GM12864 (cell line): ENCODE data around the gene NTN1.

ENCODE experiments used
- DNase-seq: peaks from one replicate; pipeline ENCODE4 v3.0.0-alpha.2; 2011; ENCODE audit warnings: low read depth
- H3K4me3 ChIP-seq: 2 replicates; pipeline ENCODE4 v1.5.1; 2011; ENCODE audit warnings: mild to moderate bottlenecking, low read depth, low read length, control low read depth
- CTCF ChIP-seq: IDR thresholded peaks from 2 replicates; pipeline ENCODE4 v1.5.1; 2011; ENCODE audit warnings: low read depth, mild to moderate bottlenecking, moderate library complexity, low read length, control low read depth, inconsistent platforms; ENCODE audit errors: missing control alignments

The NTN1 gene

DNA sequence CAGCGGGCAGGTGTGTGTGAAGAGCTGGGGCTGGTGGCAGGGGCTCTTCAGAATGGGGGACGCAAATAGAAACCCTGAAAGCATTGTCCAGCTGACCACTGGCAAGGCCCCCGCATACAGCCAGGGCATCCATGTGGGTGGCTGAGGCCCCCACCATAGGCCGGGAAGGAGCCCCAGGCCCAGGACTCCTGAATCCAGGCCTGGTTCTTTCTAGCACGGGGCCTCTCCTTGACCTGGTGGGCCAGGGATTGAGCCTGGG lies 200.5 kb downstream of the NTN1 start:
- TF ChIP-seq CTCF: no peak

DNA sequence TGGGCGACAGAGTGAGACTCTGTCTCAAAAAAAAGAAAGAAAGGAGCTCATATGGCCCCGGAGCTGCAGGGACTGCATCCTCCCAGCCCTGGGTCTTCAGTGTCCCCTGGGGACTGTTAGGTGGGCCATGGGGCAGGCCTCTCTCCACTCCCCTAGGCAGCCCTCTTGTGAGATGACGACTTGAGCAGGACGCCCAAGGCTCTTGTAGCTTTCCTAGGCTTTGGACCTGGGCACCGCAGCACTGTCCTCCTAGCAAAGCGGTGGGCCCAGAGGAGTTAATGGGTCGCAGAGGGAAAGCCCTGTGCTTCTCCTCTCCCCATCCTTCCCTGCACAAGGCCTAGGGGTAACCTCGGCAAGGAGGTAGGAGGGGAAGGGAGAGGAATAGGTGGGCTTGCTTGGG lies 202.2 kb downstream of the NTN1 start:
- no peak overlapping the region for H3K4me3 ChIP-seq
- TF ChIP-seq CTCF: no peak
- no peak for DNase-seq

More for the DNA sequence above, 200.5 kb downstream of the NTN1 start:
- H3K4me3 ChIP-seq: no peak overlapping the region
- no peak for DNase-seq

DNA sequence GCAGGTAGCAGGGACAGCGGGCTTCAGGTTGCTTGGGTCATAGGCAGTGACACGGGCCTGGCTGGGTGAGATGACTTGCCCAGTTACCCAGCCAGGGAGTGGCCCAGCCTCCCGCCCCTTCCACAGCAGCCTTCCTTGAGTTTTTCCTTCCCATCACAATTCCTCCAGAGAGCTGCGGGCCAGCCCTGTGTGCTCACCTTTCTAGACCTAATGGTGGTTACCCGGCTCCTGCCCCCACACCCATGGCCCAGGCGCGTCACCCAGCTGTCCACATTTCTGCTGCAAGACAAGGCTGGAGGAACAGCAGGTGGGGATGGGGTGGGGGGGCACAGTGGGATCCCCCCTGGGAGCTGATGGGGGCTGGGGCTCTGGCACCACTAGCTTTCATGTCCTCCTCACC lies 203.2 kb downstream of the NTN1 start:
- H3K4me3 ChIP-seq: no peak overlapping the region
- DNase-seq: no peak
- TF ChIP-seq CTCF: no peak

DNA sequence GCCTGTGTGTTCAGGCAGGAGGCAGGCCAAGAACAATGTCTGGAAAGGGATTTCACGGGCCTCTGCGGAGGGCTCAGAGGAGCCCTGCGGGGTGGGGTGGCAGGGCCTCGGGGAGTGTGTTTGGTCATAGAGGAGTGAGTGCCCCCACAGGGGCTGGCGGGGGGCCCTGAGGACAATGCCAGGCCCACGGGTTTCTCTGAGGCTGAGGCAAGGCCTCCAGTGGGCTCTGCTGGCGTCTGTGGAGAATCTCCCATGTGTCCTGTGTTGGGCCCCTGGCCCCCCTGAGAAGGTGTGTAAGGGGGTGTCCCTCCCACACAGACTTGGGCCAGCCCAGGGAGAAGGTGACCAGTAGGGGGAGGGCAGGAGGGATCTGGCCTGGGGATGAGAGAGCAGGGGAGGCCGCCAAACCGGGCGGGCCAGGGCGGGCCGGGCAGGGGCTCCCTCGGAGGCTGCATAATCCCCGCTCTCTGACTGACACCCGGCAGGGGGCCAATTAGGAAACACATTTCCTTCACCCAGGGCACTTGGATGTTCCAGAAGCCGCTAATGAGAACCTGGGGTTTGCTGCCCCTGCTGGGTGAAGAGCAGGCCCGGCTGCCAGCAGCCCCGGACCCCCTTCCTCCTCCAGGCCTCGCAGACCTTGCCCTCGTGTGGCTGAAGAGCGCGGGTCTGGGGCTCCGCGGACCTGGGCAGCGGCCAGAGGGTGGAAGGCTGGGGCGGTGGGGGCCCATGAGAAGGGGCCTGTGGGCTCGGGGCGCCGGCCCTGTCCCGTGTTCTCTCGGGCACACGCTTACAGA lies 204.2 kb downstream of the NTN1 start:
- no peak for TF ChIP-seq CTCF
- DNase-seq: no peak
- H3K4me3 ChIP-seq: no peak overlapping the region

DNA sequence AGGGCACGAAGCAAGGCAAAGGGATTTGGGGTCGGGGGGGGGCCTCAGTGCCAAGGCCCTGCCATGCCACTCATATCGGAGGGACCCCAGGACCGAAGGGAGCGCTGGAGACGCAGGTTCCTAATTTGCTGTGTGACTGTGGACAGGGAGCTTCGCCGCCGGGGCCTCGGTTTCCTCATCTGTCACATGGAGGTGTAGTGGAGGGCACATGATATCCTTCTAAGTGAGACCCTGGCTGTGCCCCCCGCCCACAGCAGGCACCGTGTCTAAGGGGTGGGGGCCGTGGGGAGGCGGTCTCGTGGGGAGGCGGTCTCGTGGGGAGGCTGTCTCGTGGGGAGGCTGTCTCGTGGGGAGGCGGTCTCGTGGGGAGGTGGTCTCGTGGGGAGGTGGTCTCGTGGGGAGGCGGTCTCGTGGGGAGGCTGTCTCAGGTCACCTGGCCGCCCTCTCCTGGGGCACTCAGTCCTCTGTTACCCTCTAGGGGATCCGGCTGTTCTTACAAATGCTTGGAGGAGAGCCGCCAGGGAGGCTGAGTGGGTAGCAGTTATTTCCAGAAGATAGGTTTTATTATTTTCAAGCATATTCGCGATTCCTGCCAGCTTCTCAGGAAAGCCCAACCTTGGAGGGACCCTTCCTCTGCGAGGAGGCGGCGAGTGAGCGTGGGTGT lies 205.0 kb downstream of the NTN1 start:
- H3K4me3 ChIP-seq: no peak overlapping the region
- DNase-seq: no peak
- no peak for TF ChIP-seq CTCF

- H3K4me3 ChIP-seq: no peak overlapping the region
- TF ChIP-seq CTCF: no peak
- no peak for DNase-seq
These were observed 205.5 kb downstream of the NTN1 start for GRCh38 chr17:9226794-9227135.
